Kidney epithelial cell (primary cell): ENCODE results near the gene ATXN7L1. TPM values are rescaled to one million over a fixed set of nuclear protein-coding genes. Genes with fewer than 3 reads are reported as not detected.
"Not testable (repeated sequence)": the region's sequence is repeated elsewhere in the genome, so short reads cannot be mapped to it uniquely, and the experiment has no call there.

Experiments
- DNase-seq: peaks from one replicate; pipeline ENCODE4 v3.0.0-alpha.2; 2010; ENCODE audit warnings: low read depth
- H3K27me3 ChIP-seq: 2 replicates; pipeline ENCODE4 v1.6.0; 2011; ENCODE audit warnings: low read length; ENCODE audit not compliant: control insufficient read depth, insufficient read depth
- H3K36me3 ChIP-seq: 2 replicates; pipeline ENCODE4 v1.5.1; 2011; ENCODE audit warnings: low read length; ENCODE audit not compliant: control insufficient read depth, insufficient read depth
- H3K4me3 ChIP-seq: 2 replicates; pipeline ENCODE4 v1.5.1; 2011; ENCODE audit warnings: low read depth, mild to moderate bottlenecking, control low read depth, low read length
- total RNA-seq: library from RNA; depleted of rRNA; stranded (reverse); fragments of >200 nt; gene quantifications from 2 replicates; pipeline ENCODE4 v1.2.3, GENCODE V29; 2015
- TF ChIP-seq, protein P1 (sequence below): IDR thresholded peaks from 2 replicates; pipeline ENCODE4 v1.5.1; 2011; ENCODE audit warnings: mild to moderate bottlenecking, moderate library complexity, low read length, control low read depth, inconsistent platforms; ENCODE audit not compliant: insufficient read depth, poor library complexity, severe bottlenecking

ATXN7L1 gene
- total RNA-seq, 1 donor from 2014 or later: 2.4 TPM

DNA sequence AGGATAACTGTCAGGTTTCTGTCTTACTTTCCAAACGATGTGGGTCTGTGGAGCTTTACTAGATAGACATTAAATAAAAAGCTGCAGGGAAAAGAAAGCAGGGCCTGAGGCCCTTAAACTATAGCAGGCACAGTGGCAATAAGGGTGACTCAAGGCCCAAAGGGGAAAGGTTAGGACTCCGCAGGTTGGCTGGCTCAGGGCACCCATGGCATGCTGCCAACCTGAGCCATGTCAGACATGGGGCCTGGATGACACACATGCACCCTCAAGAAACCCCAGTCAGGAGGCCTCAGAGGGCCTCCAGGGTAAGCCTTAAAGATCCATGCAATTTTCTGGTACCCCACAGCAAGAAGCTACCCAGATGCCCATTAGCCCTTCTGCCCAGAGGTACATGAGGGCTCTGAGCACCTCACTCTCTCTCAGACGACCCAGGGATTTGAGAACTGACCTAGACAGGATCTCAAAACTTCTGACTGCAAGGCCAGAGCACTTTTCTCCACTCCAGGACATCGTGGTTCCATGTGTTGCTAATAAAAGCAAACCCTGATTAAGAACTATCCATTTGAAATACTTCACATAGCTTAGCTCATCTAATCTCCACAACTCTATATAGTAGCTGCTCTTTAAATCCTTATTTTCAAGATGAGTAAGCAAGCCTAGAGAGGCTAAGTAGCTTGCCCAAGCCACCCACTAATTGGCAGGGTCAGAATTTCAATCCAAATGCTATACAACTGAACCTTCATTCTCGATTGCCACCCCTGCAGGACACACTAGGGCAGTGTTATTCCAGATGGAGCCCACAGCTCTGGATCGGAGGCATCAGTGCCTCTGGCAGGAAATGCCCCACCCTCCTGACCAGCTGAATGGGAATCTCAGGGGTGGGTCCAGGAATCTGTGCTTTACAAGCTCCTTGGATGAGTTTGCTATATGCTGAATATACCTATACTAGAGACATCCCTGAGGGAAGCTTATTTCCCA, 162.6 kb downstream of the ATXN7L1 start:
- Histone ChIP-seq H3K27me3 (no peaks in the 10 kb centered on the region), H3K4me3 (no peak overlapping the region), H3K36me3 (no peaks in the 10 kb centered on the region)
- TF ChIP-seq, protein P1, sequence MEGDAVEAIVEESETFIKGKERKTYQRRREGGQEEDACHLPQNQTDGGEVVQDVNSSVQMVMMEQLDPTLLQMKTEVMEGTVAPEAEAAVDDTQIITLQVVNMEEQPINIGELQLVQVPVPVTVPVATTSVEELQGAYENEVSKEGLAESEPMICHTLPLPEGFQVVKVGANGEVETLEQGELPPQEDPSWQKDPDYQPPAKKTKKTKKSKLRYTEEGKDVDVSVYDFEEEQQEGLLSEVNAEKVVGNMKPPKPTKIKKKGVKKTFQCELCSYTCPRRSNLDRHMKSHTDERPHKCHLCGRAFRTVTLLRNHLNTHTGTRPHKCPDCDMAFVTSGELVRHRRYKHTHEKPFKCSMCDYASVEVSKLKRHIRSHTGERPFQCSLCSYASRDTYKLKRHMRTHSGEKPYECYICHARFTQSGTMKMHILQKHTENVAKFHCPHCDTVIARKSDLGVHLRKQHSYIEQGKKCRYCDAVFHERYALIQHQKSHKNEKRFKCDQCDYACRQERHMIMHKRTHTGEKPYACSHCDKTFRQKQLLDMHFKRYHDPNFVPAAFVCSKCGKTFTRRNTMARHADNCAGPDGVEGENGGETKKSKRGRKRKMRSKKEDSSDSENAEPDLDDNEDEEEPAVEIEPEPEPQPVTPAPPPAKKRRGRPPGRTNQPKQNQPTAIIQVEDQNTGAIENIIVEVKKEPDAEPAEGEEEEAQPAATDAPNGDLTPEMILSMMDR: no peak
- DNase-seq: no peak

DNA sequence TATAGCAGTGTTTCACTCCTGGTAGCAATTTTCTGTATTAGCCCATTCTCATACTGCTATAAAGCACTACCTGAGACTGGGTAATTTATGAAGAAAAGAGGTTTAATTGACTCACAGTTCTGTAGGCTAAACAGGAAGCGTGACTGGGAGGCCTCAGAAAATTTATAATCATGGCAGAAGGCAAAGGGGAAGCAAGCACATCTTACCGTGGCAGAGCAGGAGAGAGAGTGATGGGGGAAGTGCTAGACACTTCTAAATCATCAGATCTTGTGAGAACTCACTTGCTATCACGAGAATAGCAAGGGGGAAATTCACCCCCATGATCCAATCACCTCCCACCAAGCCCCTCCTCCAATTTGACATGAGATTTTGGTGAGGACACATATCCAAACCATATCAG, 163.5 kb downstream of the ATXN7L1 start:
- no peak for DNase-seq
- Histone ChIP-seq H3K27me3 (no peaks in the 10 kb centered on the region), H3K36me3 (no peaks in the 10 kb centered on the region), H3K4me3 (no peak overlapping the region)
- TF ChIP-seq, protein P1: no peak

DNA sequence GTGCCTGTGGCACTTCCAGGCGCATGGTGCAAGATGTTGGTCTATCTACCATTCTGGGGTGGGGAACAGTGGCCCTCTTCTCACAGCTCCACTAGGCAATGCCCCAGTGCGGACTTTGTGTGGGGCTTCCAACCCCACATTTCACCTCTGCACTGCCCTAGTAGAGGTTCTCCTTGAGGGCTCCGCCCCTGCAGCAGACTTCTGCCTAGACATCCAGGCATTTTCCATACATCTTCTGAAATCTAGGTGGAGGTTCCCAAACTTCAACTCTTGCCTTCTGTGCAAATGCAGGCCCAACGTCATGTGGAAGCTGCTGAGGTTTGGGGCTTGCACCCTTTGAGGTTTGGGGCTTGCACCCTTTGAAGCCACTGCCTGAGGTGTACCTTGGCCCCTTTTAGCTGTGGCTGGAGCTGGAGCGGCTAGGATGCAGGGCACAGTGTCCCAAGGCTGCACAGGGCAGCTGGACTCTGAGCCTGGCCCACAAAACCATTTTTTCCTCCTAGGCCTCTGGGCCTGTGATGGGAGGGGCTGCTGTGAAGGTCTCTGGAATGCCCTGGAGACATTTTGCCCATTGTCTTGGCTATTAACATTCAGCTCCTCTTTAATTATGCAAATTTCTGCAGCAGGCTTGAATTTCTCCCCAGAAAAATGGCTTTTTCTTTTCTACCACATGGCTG, 164.5 kb downstream of the ATXN7L1 start:
- H3K36me3 ChIP-seq: no peaks in the 10 kb centered on the region
- no peak for DNase-seq
- H3K4me3 ChIP-seq: no peak overlapping the region
- no peaks in the 10 kb centered on the region for H3K27me3 ChIP-seq
- TF ChIP-seq, protein P1: no peak

DNA sequence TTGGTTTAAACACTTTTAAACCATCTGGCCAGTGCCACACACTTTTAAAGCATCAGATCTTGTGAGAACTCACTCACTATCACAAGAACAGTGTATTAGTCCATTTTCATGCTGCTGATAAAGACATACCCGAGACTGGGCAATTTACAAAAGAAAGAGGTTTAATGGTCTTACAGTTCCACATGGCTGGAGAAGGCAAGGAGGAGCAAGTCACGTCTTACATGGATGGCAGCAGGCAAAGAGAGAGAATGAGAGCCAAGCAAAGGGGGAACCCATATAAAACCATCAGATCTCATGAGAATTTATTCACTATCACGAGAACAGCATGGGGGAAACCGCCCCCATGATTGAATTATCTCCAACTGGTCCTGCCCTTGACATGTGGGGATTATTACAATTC, 165.7 kb downstream of the ATXN7L1 start:
- DNase-seq, H3K27me3 ChIP-seq, H3K36me3 ChIP-seq, H3K4me3 ChIP-seq: not testable (repeated sequence)

DNA sequence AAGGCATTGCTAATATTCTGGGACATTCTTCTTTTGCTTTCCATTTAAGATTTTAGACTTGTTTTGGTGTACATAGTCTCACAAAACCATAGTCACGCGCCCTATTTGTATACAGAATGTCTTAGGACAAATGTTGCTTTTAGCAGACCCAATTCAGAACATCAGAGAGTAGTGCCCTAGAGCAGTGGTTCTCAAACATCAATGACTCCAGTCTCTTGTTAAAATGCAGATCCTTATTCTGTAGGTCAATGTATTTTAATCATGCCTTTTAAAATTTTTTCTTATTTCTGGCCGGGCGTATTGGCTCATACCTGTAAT, 167.7 kb downstream of the ATXN7L1 start:
- TF ChIP-seq, protein P1: no peak
- Histone ChIP-seq H3K27me3 (no peaks in the 10 kb centered on the region), H3K36me3 (no peaks in the 10 kb centered on the region), H3K4me3 (no peak overlapping the region)
- DNase-seq: no peak

DNA sequence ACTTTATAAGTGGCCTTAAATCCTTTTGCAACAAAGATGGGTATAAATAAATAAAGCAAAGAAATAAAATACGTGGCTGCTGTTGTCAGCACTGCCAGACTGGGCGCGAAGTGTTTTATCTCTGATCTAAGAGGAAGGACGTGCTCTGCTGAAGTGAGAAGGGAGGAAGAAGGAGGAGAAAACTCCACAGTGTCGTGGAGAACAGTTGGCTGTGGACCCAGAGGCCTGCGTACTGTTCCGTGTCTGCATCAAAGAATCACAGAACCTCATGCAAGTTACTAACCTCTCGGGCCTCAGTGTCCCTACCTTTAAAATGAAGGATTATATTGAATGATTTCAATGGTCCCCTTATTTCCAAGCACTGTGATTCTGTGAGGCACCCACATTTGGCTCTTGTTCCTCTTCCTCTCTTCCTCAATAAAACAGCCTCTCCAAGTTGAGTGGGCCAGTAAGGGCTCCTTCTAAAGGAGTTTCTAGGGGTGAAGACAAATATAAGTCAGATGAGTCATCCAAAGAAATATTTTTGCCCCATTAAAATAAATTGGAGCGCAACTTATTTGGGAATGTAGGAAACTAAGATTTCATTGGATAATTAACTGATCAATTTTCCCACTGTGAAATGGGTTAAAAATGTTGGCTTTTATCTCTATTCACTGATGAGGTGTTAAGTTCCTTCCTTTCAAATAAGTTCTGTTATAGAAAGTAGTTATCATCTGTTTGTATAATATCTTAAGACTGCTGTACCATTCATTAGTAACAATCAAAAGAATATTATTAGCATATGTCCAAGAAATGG, 168.2 kb downstream of the ATXN7L1 start:
- H3K36me3 ChIP-seq: no peaks in the 10 kb centered on the region
- TF ChIP-seq, protein P1: no peak
- no peaks in the 10 kb centered on the region for H3K27me3 ChIP-seq
- no peak for DNase-seq
- no peak overlapping the region for H3K4me3 ChIP-seq
